ENCODE data around the gene GARRE1.

DNA sequence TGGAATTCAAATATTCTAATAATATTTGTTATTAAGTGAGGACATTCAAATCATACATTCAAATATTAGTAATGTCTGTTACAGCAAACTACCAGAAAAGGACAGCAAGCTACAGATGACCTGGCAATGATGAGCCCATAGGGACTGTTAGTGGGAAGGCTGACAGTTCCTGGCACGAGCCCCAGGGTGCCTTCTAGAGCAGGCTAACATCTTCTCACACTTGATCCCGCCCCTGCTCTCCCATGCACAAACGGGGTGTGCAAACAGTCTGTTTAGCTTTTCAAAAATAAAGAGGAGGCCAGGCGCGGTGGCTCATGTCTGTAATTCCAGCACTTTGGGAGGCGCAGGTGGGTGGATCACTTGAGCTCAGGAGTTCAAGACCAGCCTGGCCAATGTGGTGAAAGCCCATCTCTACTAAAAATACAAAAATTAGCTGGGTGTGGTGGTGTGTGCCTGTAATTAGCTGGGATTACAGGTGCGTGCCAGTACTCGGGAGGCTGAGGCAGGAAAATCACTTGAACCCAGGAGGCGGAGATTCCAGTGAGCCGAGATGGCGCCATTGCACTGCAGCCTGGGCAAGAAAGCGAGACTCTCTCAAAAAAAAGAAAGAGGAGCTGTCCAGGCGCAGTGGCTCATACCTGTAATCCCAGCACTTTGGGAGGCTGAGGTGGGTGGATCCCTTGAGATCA lies 9.6 kb upstream of the GARRE1 start:
- TF ChIP-seq FOSL1 (IDR thresholded peaks at IDR 0.05; ENCODE audit: insufficient read depth, low read depth, low read length): no peak
- TF ChIP-seq, protein P1, sequence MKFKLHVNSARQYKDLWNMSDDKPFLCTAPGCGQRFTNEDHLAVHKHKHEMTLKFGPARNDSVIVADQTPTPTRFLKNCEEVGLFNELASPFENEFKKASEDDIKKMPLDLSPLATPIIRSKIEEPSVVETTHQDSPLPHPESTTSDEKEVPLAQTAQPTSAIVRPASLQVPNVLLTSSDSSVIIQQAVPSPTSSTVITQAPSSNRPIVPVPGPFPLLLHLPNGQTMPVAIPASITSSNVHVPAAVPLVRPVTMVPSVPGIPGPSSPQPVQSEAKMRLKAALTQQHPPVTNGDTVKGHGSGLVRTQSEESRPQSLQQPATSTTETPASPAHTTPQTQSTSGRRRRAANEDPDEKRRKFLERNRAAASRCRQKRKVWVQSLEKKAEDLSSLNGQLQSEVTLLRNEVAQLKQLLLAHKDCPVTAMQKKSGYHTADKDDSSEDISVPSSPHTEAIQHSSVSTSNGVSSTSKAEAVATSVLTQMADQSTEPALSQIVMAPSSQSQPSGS (IDR thresholded peaks at IDR 0.05; ENCODE audit: low read length): no peak
- TF ChIP-seq, protein P2, sequence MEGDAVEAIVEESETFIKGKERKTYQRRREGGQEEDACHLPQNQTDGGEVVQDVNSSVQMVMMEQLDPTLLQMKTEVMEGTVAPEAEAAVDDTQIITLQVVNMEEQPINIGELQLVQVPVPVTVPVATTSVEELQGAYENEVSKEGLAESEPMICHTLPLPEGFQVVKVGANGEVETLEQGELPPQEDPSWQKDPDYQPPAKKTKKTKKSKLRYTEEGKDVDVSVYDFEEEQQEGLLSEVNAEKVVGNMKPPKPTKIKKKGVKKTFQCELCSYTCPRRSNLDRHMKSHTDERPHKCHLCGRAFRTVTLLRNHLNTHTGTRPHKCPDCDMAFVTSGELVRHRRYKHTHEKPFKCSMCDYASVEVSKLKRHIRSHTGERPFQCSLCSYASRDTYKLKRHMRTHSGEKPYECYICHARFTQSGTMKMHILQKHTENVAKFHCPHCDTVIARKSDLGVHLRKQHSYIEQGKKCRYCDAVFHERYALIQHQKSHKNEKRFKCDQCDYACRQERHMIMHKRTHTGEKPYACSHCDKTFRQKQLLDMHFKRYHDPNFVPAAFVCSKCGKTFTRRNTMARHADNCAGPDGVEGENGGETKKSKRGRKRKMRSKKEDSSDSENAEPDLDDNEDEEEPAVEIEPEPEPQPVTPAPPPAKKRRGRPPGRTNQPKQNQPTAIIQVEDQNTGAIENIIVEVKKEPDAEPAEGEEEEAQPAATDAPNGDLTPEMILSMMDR (IDR thresholded peaks at IDR 0.05; ENCODE audit: control extremely low read depth in 1 of 3, insufficient read depth in 1 of 3, low read depth in 1 of 3, low read length in 3 of 3): 0 out of 4 replicates have a peak, but pooled peaks of 1 of the 3 experiments have one; percentile 10
- TF ChIP-seq POLR2AphosphoS5 (IDR thresholded peaks at IDR 0.05; ENCODE audit: low read depth, low read length): no peak

Measured in H1 (cell line).